ENCODE measurements around the gene SHANK2.

DNA sequence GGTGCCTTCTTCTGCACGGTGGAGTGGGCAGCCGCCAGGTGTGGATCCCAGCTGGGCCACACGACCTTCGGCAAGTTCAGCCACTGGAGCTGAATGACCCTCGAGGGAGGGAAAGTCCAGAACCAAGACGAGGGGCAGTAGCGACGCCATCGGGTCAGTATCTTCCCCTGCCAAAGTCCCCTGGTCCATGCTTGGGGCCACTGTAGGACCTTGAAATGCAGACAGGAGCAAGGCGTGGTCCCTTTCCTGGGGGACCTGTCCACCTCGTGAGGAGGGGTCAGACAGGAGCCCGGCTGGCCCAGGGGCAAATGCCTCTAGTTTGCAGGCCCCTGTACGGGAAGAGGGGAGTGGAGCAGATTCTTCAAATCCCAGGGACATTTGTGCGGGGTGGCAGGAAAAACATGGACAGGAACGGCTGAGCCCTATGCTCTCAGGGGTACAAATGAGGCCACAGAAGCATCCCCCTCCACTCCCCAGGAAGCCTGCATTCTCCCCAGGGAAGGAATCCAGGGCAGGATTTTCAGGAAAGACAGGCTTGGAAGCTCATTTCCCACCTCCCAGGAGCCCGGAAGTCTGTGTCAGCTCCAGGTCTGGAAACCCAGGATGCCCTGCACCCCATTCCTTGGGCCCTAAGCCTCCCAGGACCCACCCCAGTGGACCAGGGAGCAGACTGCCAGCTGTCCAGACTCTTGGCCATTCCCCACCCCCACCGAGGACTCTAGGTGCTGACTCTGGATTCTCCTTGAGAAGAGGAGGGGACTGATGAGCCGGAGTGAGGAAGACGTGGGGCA is 6.6 kb downstream of the SHANK2 start:
- TF ChIP-seq, protein P1, sequence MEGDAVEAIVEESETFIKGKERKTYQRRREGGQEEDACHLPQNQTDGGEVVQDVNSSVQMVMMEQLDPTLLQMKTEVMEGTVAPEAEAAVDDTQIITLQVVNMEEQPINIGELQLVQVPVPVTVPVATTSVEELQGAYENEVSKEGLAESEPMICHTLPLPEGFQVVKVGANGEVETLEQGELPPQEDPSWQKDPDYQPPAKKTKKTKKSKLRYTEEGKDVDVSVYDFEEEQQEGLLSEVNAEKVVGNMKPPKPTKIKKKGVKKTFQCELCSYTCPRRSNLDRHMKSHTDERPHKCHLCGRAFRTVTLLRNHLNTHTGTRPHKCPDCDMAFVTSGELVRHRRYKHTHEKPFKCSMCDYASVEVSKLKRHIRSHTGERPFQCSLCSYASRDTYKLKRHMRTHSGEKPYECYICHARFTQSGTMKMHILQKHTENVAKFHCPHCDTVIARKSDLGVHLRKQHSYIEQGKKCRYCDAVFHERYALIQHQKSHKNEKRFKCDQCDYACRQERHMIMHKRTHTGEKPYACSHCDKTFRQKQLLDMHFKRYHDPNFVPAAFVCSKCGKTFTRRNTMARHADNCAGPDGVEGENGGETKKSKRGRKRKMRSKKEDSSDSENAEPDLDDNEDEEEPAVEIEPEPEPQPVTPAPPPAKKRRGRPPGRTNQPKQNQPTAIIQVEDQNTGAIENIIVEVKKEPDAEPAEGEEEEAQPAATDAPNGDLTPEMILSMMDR (conservative IDR thresholded peaks at IDR 0.05; ENCODE audit: low read length) = no peak
- no peak for TF ChIP-seq EZH2phosphoT487 (IDR thresholded peaks at IDR 0.05; ENCODE audit: borderline replicate concordance)
